ENCODE data around the gene TTC22.

Gene TTC22

DNA sequence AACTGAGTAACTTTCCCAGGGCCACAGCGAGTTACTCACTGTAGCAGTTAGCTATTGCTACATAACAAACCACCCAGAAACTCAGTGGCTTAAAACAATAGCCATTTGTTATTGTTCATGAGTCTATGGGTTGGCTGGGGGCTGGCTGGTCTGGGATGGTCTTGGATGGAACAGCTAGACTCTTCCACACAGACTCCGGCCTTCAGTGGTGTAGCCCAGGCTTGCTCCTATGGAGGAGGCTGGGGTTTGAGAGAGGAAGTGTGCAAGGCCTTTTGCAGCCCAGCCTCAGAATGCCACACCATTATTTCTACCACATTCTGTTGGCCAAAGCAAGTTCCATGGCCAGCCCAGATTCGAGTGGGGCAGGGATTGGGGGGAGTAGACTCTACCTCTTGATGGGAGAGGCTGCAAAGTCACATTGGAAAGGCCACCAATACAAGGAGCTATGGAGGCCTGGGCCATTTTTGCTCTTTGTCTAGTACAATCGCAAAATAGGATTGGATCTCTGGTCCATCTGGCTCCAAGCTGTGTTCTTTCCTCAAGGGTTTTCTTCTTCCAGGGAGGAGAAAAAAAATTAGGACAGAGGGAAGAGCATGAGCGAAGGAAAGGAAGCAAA lies 37.5 kb upstream of the TTC22 start:
- H3K4me3 ChIP-seq (ENCODE audit: low read depth, low read length), result no peak overlapping the region
- TF ChIP-seq, protein P1, sequence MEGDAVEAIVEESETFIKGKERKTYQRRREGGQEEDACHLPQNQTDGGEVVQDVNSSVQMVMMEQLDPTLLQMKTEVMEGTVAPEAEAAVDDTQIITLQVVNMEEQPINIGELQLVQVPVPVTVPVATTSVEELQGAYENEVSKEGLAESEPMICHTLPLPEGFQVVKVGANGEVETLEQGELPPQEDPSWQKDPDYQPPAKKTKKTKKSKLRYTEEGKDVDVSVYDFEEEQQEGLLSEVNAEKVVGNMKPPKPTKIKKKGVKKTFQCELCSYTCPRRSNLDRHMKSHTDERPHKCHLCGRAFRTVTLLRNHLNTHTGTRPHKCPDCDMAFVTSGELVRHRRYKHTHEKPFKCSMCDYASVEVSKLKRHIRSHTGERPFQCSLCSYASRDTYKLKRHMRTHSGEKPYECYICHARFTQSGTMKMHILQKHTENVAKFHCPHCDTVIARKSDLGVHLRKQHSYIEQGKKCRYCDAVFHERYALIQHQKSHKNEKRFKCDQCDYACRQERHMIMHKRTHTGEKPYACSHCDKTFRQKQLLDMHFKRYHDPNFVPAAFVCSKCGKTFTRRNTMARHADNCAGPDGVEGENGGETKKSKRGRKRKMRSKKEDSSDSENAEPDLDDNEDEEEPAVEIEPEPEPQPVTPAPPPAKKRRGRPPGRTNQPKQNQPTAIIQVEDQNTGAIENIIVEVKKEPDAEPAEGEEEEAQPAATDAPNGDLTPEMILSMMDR (IDR thresholded peaks at IDR 0.05; ENCODE audit: low read depth, low read length, missing control alignments), result no peak
- no peak for DNase-seq (ENCODE audit: low read depth)

DNA sequence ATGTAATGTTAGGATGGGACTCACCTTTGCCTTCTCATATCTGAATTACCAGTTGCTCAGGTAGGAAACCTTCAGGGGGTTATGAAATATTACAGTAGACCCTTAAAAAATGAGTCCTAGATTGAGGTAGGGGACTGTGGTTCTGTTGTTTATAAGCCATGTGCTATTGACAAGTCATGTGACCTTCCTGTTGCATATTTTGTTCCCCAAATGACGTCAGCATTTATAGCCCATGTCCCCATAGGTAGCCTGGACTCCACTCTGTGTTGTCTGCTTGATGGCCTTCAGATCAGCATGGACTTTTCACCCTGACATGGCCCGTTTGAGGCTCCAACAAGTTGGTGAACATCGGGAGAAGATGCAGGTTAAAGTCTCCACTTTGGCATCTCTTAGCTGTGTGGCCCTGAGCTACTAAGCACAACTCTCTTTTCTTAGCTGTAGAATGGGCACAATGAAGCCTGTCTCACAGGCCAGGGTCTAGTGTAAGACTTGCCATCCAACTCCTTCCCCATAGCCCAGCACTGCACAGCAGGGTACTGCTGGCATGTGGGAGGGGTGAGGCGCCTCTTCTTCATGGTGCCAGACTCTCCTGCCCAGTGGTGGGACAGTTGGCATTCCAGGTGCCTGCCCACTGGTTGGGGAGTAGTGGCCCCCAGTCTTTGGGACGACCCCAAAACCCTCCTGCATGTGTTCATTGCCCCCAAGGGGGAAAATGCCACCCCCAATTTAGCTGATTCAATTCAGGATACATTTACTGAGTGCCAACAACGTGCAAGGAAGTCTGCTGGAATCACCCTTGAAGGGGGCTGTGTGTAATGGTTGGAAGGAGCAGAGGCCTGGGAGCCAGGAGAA lies 36.1 kb upstream of the TTC22 start:
- TF ChIP-seq, protein P1 (IDR thresholded peaks at IDR 0.05; ENCODE audit: low read depth, low read length, missing control alignments), result no peak
- H3K4me3 ChIP-seq (ENCODE audit: low read depth, low read length), result no peak overlapping the region
- no peak for DNase-seq (ENCODE audit: low read depth)

DNA sequence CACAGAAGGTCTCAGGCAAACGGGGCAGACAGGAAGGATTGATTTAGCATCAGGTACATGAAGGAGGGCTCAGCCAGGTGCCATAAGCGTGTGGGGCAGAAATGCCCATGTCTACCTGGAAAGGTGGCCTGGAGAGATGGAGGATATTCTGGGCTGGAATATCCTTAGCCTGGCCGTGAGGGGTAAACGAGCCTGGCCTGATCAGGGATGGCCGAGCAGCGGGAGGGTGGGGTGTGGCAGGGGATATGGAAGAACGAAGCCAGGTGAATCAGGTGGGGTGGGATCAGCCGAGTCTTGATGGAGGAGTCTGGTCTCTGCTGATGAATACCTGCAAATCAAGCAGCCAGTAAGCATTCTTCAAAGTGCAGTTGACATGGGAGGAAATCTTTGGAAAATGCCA lies 35.5 kb upstream of the TTC22 start:
- no peak for DNase-seq (ENCODE audit: low read depth)
- H3K4me3 ChIP-seq (ENCODE audit: low read depth, low read length), result no peak overlapping the region
- TF ChIP-seq, protein P1 (IDR thresholded peaks at IDR 0.05; ENCODE audit: low read depth, low read length, missing control alignments), result no peak

DNA sequence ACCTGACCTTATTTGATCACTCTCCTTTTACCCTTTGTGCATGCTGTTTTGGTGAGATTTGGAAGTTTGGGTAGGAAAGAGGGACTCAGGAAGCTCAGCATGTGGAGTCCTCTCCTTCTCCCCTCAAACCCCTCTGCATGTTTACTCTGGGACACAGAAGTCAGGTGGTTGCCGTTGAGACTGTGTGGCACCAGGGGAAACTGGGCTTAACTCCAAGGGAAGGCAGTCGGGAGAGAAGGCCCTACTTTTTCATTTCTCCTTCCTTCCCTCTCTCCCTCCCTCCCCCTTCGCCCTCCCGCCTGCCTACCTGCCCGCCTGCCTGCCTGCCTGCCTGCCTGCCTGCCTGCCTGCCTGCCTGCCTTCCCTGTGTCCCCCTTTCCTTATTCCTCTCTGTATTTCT lies 34.8 kb upstream of the TTC22 start:
- DNase-seq (ENCODE audit: low read depth), result no peak
- no peak overlapping the region for H3K4me3 ChIP-seq (ENCODE audit: low read depth, low read length)
- TF ChIP-seq, protein P1 (IDR thresholded peaks at IDR 0.05; ENCODE audit: low read depth, low read length, missing control alignments), result no peak

DNA sequence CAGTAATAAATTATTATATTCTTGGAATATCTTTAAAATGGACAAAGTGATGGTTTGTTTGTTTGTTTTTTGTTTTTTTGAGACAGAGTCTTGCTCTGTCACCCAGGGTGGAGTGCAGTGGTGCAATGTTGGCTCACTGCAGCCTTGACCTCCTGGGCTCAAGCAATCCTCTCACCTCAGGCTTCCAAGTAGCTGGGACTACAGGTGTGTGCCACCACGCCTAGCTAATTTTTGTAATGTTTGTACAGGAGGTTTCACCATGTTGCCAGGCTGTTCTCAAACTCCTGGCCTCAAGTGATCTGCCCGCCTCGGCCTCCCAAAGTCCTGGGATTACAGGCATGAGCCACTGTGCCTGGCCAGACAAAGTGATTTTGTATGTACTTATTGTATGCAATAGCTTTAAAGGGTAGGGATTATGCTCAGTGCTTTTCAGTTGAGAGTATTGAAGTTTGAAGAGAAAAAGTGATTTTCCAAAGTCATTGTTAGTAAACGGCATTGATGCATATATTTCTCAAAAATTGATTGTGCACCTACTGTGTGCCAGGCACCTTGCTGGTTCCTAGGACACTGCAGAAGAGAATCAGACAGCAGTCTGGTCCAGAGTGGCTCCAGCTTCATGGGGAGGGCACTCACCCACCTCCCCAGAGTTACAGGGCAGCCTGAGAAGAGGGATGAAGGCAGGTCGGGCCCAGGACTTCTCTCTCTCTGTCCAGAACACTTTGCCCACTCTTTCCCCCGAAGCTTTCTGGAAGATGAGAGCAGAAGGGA lies 34.2 kb upstream of the TTC22 start:
- H3K4me3 ChIP-seq (ENCODE audit: low read depth, low read length), result no peak overlapping the region
- TF ChIP-seq, protein P1 (IDR thresholded peaks at IDR 0.05; ENCODE audit: low read depth, low read length, missing control alignments), result no peak
- no peak for DNase-seq (ENCODE audit: low read depth)

DNA sequence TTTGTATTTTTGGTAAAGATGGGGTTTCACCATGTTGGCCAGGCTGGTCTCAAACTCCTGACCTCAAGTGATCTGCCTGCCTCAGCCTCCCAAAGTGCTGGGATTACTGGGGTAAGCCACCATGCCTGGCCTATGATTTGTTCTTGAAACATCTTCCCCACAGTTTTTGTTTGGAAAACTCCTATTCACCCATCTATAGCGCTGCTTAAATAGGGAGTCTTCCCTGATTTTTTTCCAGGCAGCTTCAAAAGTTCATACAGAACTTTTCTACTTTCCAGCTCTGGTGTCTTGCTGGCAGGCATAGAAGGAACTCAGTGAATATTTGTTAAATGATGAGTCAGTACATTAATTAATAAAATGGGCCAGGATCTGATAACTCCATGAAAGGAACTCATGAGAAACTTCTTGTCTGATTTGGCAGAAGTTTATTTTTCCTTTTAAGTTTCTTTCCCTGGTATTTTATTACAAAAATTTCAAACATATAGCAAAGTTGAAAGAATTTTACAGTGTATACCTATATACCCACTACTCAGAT lies 33.0 kb upstream of the TTC22 start:
- DNase-seq (ENCODE audit: low read depth), result no peak
- no peak overlapping the region for H3K4me3 ChIP-seq (ENCODE audit: low read depth, low read length)
- TF ChIP-seq, protein P1 (IDR thresholded peaks at IDR 0.05; ENCODE audit: low read depth, low read length, missing control alignments), result no peak
